SK-N-DZ (cell line): Measurements from ENCODE around the gene GSDMA. TPM values are rescaled to one million over a fixed set of nuclear protein-coding genes. Genes with fewer than 3 reads are reported as not detected.
A peak's percentile ranks its signal among the peaks of the same experiment; 100 is the strongest.

Experiments used
- DNase-seq: peaks from one replicate; pipeline ENCODE4 v3.0.0-alpha.2; 2015; ENCODE audit warnings: low spot score
- polyA plus RNA-seq, 2 experiments: library from polyadenylated mRNA; depleted of rRNA; stranded (reverse); fragments of >200 nt; gene quantifications; 2 replicates each; pipeline ENCODE4 v1.2.3, GENCODE V29; 2014

Gene GSDMA
- polyA plus RNA-seq (2014; cell fraction: cytosol; rRNA removed) = not detected in 2 replicates
- polyA plus RNA-seq (2014; cell fraction: nucleus; rRNA removed) = not detected in 2 replicates

GRCh38 chr17:39962642-39963220 lies at the start of gene GSDMA:
Gene GSDMA, plus strand, starts transcription at chr17:39963004. Its CDS starts 2,684 bp downstream, at chr17:39965688.
- no peak for DNase-seq

- no peak for DNase-seq
Measured at GRCh38 chr17:39913989-39914388, 48.8 kb upstream of the GSDMA start.

DNA sequence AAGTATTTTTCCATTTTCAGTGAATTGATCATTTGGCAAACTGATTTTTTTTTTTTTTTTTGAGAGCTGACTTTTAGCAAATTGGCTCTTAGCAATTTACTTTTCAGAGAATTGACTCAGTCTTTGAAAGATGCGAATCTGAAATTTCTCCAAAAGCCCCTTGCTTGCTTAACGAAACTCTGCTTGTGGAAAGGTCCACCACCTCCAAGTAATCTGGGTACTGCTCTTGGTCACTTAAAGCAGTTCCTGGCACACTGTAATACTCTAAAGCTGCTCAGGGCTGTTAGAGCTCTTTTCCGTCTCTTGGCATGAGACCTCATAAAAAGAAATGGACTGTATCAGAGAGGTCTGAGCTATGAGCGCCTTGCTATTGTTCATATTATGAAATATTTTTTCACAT lies 47.2 kb upstream of the GSDMA start:
- DNase-seq = no peak

- DNase-seq = no peak
Measured at GRCh38 chr17:39916918-39917317, 45.9 kb upstream of the GSDMA start.

- DNase-seq = no peak
Measured at GRCh38 chr17:39919087-39919683, 43.6 kb upstream of the GSDMA start.

DNA sequence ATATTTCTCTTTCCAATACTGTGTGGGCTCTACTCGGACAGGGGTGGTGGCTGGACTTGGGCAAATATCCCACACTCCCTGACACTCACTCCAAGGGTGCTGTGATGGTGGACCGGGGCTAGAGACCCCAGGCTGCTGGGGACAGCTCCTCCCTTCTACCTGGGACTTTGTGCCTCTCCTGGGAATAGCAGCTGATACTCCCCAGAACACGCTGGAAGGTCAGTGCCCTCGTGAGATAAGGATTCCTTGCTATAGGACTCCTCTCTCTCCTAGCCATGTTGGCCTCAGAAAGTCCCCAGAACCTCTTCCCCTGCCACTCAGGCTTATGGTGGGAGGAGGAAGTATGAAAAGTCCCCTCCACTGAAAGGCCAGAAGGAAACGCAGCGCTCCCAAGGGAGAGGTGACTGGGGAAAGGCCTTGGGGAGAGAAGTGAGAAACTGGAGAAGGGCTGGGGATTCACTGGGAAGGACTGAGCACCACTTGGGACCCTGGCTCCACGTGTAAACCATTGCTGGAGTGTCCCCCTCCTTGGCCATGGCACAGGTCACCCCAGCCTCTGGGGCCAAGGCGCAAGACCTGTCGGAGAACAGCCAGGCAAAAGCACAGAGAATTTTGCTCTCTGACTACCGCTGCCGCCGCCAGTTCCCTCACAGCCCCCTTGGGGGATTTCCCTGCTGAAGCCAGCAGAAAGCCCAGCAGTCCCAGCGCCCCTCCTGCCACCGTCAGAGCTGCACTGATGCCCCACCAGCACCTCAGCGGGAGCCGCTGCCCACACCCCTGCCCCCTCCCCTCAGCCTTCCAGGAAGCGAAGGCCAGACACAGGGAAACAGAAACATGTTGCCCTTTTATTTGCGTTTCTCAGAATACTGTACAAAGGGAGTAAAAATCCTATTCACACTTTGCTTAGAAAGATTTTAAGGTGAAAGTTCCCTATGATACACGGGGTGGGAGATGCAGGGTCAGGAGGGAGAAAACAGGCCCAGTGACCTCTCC lies 42.3 kb upstream of the GSDMA start:
- DNase-seq = no peak

GRCh38 chr17:39921323-39921722 lies 41.5 kb upstream of the GSDMA start:
- DNase-seq = no peak

DNA sequence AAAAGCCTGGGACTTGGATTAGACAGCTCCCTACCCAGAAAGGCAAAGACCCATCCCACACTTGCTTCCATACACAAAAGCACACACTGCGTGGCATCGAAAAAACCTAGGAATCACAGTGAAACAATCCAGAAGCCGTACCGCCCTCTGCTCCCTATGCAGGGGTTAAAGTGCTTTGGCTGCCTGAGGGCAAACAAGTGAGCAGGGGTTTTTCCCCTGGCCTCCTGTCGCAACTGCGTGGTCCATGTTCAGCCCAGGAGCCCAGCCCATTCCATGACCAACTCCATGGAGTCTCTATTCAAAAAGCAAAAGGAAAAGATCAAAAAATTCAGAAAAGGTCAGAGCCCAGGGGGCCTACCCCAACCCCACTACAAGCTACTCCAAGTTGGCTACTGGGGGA lies 40.8 kb upstream of the GSDMA start:
- DNase-seq = no peak

- no peak for DNase-seq
Measured at GRCh38 chr17:39923230-39923629, 39.6 kb upstream of the GSDMA start.

DNA sequence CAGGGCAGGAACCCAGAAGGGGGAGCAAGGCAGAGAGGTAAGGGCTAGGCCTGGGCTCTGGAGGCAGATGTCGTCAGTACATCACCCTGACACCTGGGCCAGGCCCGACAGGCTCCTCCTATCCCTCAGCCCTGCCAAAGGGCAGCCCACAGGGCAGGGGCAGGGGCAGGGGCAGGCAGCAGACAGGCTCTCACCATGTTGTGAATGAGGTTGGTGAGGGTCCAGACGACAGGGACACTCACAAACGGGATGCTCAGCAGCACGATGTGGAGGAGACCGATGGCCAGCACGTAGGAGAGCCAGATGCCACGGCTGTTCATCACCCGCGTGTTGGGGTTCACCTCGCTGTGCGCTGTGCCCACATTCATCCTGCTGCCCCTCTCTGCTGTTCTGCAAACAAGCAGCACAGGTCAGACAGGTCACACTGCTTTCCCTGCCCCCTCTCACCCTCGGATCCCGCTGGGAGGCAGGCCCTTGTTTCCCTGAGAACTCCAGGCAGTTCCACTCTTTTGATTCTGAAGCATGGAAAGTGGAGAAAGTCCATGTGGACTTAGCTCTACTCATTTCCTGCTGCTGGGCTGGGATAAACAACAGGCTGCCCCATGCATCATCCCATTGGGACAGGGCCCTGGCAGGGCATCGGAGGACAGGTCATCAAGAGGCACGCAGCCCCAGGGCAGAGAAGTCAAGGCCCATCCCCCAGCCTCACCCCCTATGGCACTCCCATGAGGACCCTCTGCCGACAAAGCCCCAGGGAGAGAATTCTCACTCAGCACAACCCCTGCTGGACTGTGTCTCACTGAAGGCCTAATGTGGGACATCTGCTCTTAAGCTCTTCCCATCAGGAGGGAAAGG lies 38.7 kb upstream of the GSDMA start:
- DNase-seq = no peak

DNA sequence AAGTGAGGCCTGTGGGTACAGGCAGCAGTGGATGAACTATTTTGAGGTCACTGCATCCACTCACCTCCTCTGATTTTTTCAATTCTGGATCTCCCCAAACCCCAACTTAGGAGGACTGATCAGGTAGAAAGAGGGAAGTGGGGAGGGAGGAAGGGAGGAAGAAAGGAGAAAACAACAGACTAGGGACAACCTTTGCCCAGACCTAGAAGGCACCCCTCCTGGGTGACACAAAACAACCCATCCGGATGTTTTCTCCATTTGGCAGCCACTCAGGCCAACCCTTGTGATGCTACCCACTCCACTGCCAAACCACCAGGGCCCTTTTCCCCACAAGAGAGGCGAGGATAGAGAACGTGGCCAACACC lies 38.1 kb upstream of the GSDMA start:
- no peak for DNase-seq

DNA sequence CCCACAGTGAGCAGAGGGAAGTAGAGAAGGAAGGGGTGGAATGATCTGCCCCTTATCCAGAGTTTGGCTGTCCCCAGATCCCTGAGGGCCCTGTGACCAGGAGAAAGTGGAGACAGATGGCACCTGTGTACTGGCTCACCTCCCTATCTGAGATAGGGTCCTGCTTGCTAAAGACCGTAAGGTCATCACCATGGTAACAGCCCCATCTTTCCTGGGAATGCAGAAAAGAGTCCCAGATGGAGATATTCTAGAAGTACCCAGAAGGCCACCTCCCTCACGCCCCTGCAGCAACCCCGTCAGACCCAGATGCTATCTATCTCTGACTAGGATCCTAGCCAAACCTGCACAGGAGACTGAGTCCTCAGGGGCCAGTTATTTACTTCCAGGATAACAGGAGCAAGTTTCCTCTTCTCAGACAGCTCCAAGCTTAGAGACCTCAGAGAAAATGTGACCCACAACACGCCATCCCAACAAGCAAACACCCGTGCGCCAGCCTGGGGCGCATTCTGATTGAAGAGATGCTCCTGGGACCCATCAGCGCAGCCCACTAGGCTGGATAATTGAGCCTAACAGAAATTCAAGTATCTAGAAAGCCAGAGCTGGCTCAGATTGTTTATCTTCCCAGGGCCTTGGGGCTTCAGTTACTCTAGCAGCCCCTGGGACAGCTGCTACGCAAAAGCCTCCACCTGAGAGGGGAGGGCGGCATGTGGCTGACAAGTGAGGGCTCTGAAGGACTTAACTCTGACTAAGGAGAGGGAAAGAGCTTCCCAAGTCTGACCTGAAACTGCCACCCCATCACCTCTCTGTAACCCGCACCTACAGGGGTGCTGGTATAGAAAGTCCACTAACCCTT lies 37.3 kb upstream of the GSDMA start:
- DNase-seq = no peak

DNA sequence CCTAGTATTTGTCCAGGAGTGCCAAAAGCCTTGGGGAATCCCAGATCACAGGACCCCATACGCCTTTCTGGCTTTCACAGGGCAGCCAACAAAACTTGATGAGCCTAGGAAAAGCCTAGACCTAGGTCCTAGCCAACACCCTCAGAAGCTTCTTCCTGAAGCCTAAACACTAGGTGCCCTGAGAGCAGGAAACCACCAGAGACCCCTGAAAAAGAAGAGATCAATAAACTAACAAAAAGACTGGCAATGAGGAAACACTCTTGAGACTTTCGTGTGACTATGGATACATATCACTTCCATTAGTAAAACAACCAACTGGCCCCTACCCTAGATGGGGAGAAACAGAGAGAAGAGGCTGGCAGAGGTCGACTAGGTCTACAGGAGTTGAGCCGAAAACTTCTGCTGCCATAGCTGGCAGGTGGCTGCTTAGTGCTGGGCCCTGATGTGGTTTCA lies 36.6 kb upstream of the GSDMA start:
- DNase-seq = no peak

- DNase-seq = no peak
Measured at GRCh38 chr17:39926588-39927100, 36.2 kb upstream of the GSDMA start.

DNA sequence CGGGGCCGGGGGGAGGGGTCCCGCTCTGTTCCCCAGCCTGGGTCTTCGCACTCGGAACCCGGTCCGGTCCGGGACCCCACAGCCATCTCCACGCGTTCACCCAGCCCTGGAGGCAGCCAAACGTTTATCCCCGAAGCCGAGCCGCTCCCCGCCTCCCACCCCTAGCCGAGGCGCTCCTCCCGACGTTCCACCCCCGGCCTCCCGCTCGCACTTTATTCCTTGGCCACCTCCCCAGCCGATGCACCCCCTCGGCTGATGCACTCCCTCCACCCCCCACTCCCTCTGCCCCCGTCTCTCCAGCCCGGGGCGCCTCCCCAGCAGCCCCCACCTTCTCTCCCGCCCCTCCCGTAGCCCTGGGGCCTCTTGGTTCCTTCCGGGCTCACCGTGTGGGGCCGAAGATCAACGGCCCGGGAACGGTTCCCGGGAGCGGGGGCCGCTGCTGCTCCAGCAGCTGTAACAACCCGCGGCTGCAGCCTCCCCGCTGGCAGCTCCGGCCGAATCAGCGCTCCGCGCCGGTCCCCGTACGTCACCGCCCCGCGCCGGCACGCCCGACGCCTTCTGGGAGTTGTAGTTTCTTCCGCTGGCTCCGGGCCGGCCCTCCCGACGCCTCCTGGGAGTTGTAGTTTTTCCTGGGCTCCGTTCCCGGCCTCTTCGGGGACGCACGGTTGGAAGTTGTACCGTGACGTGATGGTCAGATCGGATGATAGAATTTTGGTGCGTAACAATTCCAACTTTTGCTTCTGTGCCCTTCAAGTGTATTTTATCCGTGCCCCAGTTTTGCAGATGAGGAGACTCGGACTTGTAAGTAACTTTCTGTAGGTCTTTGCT lies 35.5 kb upstream of the GSDMA start, which contains the start of the genes LRRC3C and ORMDL3:
Gene LRRC3C (plus strand): TSS at position 632 of the 828 bp plus-strand sequence. CDS start 13,792 bp downstream, outside the sequence.
Gene ORMDL3 (minus strand): TSS at position 501 of the 828 bp plus-strand sequence. CDS start 3,398 bp downstream, outside the sequence.
- peak; percentile 87 for DNase-seq

GRCh38 chr17:39927929-39928857 lies 34.6 kb upstream of the GSDMA start:
- DNase-seq = no peak

GRCh38 chr17:39928858-39929645 lies 33.8 kb upstream of the GSDMA start:
- DNase-seq = no peak
